Raji (cell line): Measurements from ENCODE around the gene LDLRAD4.

Source experiments
- POLR2A ChIP-seq: IDR thresholded peaks from 2 replicates; pipeline ENCODE4 v1.6.1; 2011; ENCODE audit warnings: low read depth, low read length, control low read depth; ENCODE audit not compliant: insufficient read depth

LDLRAD4 gene

DNA sequence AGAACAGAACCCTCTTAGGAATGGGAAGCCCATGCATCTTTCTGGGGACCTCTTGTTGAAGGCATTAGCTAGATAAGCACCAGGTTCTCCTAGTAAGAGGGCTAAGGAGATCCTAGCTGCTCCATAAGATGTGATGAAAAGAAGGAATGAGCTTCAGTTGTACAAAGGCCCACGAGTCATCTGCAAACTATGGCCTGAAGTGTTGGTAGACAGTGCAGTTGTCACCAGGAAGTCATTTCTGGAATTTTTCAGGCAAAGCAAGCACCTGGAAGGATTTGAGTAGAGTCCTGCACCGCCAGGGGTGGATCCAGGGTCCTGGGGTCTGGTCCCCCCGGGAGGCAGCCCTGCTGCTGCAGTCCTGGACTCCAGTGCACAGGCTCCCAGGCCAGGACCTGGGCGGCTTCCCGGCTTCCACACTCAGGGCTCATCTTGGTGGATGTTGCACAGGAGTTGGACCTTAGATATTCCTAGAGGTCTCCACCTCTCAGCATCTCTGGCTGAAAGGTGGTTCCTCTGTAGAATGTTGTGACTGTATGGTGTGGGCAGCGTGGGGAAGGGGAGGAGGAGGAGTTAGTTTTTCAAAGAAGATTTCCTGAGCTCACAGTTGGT is 85.3 kb downstream of the LDLRAD4 start:
- TF ChIP-seq POLR2A = no peak

DNA sequence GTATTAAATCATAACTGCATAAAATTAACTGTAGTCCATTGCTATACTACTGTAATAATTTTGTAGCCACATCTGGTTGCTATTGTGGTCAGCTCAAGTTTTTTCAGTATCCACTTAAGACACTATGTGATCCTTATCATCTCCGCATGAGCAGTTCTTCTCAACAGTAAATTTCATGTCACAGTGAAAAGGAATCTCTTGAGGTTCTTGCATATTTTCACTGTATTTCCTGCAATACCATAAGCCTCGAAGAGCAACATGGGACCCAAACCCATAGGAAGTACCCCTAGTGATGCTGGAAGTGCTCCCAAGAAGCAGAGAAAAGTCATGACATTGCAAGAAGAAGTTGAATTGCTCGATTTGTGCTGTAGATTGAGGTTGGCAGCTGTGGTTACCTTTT is 86.7 kb downstream of the LDLRAD4 start:
- no peak for TF ChIP-seq POLR2A

DNA sequence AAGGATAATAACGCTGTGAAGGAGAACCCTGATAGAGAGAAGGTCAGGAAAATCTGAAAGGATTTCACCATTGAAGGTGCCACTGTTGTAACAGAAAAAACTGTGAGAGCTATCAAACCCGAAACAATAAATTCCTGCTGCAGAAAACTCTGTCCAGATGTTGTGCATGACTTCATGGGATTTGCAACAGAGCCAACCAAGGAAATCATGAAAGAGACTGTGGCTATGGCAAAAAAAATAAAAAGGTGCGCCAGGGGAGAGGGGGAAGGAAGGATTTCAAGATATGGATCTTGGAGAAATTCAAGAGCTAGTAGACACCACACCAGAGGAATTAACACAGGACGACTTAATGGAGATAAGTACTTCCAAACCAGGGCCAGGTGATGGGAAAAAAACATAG is 88.0 kb downstream of the LDLRAD4 start:
- no peak for TF ChIP-seq POLR2A

- TF ChIP-seq POLR2A = no peak
These were observed 89.8 kb downstream of the LDLRAD4 start for GRCh38 chr18:13308369-13308768.

DNA sequence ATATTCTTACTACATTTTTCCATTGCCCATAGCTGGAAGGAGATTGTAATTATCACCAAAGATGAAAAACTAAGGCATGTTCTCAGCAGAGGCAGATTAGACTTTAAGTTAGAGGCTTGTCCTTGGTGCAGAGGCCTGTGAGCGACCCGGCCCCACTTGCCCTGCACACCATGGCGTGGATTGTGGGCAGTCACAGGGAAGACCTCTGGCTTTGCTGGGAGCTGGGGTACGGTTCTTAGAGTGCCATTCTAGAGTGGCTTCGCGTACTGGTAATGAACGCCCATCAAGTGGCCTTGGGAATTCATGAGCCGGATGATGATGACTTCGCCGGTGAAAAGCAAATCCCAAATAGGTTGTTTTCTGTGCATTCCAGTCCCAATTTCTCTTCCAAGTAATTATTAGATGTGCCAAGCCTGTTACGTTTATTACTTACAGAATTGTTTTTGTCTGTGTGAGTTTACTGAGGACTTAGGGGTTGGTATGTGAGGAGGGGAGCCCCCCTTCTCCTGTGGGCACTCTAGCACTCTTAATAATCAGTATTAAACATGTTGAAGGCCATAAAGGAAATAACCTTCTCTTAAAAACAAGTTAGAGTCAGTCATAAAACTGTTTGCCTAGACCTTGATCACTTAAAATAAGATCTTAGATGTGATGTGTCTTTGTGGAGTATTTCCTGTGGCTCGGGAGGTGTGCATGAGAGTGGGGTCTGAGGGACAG is 90.6 kb downstream of the LDLRAD4 start:
- no peak for TF ChIP-seq POLR2A

- no peak for TF ChIP-seq POLR2A
These were observed 91.4 kb downstream of the LDLRAD4 start for GRCh38 chr18:13309748-13310670.

- no peak for TF ChIP-seq POLR2A
These were observed 92.6 kb downstream of the LDLRAD4 start for GRCh38 chr18:13311193-13311592.

GRCh38 chr18:13312515-13312914 is 94.0 kb downstream of the LDLRAD4 start:
- no peak for TF ChIP-seq POLR2A

DNA sequence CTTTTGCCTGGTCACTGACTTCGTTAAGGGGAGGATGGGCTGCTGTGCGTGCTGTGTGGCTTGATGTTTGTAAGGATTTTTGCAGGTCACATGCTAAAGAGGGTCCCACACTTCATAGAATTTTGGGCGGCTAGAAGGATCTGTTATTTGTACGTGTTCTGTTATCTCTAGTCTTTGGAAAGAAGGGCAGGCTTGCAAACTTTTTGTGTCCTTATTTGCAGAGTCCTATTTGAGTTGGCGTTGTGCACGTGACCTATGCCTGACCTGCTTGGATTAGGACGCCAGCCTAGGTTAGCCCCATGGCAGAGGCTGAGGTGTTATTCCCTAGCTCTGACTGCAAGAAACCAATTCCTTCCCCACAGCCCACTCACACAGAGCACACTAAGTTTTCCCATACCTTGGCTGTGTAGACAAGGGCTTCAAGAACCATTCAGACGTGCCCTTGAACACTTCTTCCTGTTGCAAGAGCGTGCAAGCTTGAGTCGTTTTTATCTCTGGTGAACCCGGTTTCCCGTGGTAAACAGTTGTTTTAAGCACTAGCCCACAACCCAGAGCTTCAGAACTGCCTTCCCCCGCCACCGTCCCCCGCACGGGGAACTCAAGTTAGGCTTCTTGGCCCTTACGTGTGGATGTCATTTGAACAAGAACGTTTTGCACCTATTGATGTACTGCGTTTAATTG is 94.6 kb downstream of the LDLRAD4 start:
- TF ChIP-seq POLR2A = no peak

DNA sequence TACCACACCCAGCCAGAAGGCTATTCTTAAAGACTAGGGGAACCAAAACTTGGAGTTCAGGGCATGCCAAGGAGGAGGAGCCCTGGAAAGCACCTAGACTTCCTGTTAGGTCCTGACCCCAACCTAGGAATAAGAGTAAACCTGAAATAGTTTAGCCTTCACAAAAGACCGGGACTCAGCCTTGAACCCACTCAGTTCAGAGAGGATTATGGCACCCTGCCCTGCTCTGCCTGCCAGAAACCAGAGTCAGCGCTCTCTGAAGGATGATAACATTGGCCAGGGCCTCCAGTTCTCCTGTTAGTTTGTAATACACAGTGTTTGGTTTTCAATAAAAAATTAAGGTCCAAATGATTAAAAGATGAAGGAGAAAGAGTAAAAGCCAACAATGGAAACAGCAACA is 96.4 kb downstream of the LDLRAD4 start:
- no peak for TF ChIP-seq POLR2A

- no peak for TF ChIP-seq POLR2A
These were observed 97.5 kb downstream of the LDLRAD4 start for GRCh38 chr18:13316063-13316462.

DNA sequence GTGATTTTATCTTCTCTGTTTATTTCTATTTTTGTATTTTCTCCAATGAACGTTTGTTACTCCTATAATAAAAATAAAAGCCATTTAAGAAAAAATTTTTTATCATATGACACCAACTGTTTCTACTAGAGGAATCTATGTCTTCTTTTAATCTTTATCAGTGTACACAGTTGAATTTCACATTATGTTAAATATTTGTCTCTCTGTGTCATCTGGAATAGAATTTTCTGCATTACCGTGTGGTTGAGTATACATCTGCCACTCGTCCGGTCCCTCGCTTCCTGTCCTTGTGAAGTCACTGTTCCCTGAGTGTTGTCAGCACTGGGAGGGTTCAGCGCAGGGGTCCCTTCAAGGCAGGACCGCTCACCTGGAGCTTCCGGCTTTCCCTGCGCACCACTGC is 99.2 kb downstream of the LDLRAD4 start:
- no peak for TF ChIP-seq POLR2A

GRCh38 chr18:13318731-13319501 is 100.4 kb downstream of the LDLRAD4 start:
- TF ChIP-seq POLR2A = no peak

DNA sequence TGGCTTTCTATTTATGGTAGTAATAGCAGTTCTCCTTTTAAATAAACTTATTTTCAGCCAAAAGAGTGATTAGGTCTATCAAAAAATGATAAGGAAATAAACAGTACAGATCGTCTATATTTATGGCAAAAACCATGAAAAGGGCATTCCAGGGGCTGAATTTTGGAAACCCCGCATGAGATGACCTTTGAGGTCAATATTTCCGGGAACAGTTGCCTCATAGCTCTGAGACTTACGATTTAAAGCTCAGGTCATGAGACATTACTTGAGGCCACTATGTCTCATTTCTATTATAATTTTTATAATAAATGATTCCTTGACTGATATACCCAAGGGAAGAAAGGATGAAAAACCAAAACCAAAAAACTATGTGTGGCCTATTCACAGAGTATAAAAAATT is 101.1 kb downstream of the LDLRAD4 start:
- TF ChIP-seq POLR2A = no peak
